ENCODE measurements around the gene TMEM255A. TPM values are rescaled to one million over a fixed set of nuclear protein-coding genes. Genes with fewer than 3 reads are reported as not detected.

The TMEM255A gene
- total RNA-seq, 4 donors from 2014 or later, result 1.5 TPM; not detected in 3

- no peak for TF ChIP-seq POLR2A (IDR thresholded peaks at IDR 0.05)
- TF ChIP-seq, protein P1, sequence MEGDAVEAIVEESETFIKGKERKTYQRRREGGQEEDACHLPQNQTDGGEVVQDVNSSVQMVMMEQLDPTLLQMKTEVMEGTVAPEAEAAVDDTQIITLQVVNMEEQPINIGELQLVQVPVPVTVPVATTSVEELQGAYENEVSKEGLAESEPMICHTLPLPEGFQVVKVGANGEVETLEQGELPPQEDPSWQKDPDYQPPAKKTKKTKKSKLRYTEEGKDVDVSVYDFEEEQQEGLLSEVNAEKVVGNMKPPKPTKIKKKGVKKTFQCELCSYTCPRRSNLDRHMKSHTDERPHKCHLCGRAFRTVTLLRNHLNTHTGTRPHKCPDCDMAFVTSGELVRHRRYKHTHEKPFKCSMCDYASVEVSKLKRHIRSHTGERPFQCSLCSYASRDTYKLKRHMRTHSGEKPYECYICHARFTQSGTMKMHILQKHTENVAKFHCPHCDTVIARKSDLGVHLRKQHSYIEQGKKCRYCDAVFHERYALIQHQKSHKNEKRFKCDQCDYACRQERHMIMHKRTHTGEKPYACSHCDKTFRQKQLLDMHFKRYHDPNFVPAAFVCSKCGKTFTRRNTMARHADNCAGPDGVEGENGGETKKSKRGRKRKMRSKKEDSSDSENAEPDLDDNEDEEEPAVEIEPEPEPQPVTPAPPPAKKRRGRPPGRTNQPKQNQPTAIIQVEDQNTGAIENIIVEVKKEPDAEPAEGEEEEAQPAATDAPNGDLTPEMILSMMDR (IDR thresholded peaks at IDR 0.05), result no peak
- Histone ChIP-seq H3K27ac (no peak overlapping the region), H3K36me3 (no peaks in the 10 kb centered on the region), H3K4me3 (no peak overlapping the region), H3K9me3 (no peaks in the 10 kb centered on the region), H3K4me1 (no peaks in the 10 kb centered on the region), H3K27me3 (no peaks in the 10 kb centered on the region)
- no peak for DNase-seq
Measured at GRCh38 chrX:120286733-120287512, 24.3 kb downstream of the TMEM255A start.

GRCh38 chrX:120282697-120283096, 28.6 kb downstream of the TMEM255A start:
- Histone ChIP-seq H3K4me3 (no peak overlapping the region), H3K27me3 (no peaks in the 10 kb centered on the region), H3K27ac (no peak overlapping the region), H3K9me3 (no peaks in the 10 kb centered on the region), H3K4me1 (no peaks in the 10 kb centered on the region), H3K36me3 (no peaks in the 10 kb centered on the region)
- no peak for TF ChIP-seq POLR2A (IDR thresholded peaks at IDR 0.05)
- TF ChIP-seq, protein P1 (IDR thresholded peaks at IDR 0.05), result no peak
- DNase-seq, result no peak

- no peak overlapping the region for H3K27ac ChIP-seq
- no peak for DNase-seq
Measured at GRCh38 chrX:120281761-120282160, 29.5 kb downstream of the TMEM255A start.

DNA sequence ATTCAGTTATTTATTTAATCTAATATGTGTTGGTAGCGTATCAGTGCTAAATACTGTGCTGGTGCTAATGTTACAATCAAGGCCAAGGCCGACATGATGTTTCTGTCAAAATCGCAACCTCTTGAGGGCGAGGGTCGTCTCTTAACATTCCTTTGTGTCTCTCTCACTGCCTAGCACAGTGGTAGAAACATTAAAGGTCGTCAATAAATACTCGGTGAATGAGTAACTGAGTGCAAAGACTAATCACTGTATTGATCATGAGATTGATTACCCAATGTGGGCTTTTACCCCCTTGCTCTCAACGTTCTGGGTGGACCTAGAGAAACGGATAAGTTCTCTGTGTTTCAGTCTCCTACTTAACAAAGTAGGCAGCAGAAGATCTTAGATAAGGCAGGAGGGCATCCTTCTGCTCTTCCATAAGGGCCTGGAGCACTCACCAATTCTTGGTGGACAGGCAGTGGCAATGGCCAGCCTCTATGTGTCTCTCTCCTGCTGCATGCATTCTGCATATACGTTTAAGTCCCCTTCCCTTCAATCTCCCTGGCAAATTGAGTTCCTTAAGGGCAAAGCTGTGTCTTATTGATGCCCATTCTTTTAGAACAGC, 30.1 kb downstream of the TMEM255A start:
- Histone ChIP-seq H3K27me3 (no peaks in the 10 kb centered on the region), H3K4me1 (no peaks in the 10 kb centered on the region), H3K27ac (no peak overlapping the region), H3K36me3 (no peaks in the 10 kb centered on the region), H3K4me3 (no peak overlapping the region), H3K9me3 (no peaks in the 10 kb centered on the region)
- no peak for DNase-seq
- TF ChIP-seq, protein P1 (IDR thresholded peaks at IDR 0.05), result no peak
- TF ChIP-seq POLR2A (IDR thresholded peaks at IDR 0.05), result no peak

More at GRCh38 chrX:120281761-120282160, 29.5 kb downstream of the TMEM255A start:
- Histone ChIP-seq H3K27me3 (no peaks in the 10 kb centered on the region), H3K4me1 (no peaks in the 10 kb centered on the region), H3K9me3 (no peaks in the 10 kb centered on the region), H3K36me3 (no peaks in the 10 kb centered on the region), H3K4me3 (no peak overlapping the region)
- no peak for TF ChIP-seq POLR2A (IDR thresholded peaks at IDR 0.05)
- TF ChIP-seq, protein P1 (IDR thresholded peaks at IDR 0.05), result no peak

GRCh38 chrX:120274958-120275357, 36.3 kb downstream of the TMEM255A start:
- Histone ChIP-seq H3K4me1 (no peaks in the 10 kb centered on the region), H3K4me3 (no peak overlapping the region), H3K9me3 (no peaks in the 10 kb centered on the region), H3K36me3 (no peaks in the 10 kb centered on the region), H3K27me3 (no peaks in the 10 kb centered on the region), H3K27ac (no peak overlapping the region)
- DNase-seq, result no peak
- TF ChIP-seq, protein P1 (IDR thresholded peaks at IDR 0.05), result no peak
- no peak for TF ChIP-seq POLR2A (IDR thresholded peaks at IDR 0.05)
